GM19043 (cell line): ENCODE results near the gene GALNT11.

Source experiments
- ATAC-seq: cut with Tn5 transposase; IDR thresholded peaks from one replicate; pipeline ENCODE4 v1.9.1; 2021; ENCODE audit warnings: low read depth; ENCODE audit not compliant: unreplicated experiment

The GALNT11 gene

GRCh38 chr7:152107945-152108344, 82.5 kb downstream of the GALNT11 start:
- ATAC-seq: no peak

GRCh38 chr7:152108359-152108758, 82.9 kb downstream of the GALNT11 start:
- no peak for ATAC-seq

DNA sequence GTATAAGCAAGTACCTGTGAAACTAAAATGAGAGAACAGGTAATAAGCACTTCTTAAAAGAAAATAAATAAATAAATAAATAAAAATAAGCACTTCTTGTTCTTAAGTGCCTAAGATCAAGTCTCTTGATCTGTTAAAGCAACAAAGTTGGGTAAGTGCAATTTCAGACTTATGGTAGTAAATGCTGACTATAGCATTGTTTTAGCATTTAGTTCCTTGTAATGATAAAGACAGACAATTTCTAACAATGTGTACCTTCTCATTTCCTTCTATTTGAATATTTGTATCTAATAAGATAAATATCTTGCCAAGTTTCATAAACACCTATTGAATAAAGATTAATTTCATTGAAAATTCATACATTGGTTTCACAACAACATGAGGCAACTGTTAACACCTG, 87.4 kb downstream of the GALNT11 start:
- no peak for ATAC-seq

DNA sequence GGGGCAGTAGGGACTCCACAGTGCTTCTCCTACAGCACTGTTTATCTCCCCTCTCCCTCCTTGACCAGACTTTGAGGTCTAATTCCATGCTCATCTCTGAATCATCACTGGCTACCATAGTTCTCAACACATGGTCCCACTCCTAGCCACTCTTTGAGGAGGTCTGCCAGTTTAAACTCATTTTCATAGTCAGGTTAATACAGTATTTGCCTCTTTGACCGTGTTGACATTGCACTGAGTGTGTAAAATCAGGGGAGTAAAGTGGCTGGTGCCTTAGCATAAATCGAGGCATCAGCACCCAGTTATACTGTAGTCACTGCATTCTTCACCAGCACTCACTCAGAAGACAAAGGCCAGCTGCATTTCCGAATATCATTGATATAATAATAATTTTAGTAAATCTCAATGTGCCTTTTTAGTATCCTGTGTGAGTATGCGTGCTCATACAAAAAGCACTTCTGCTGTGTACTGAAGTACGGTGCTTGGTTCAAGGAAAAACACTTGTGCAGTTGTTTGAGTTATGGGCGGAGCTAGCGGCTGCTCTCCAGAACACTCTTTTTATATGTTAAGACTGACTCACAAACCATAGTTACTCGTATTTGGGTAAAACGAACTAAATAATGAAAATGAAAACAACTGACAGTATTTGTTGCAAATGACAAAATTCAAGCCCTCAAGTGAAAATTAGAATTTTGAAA, 89.7 kb downstream of the GALNT11 start:
- ATAC-seq: no peak

DNA sequence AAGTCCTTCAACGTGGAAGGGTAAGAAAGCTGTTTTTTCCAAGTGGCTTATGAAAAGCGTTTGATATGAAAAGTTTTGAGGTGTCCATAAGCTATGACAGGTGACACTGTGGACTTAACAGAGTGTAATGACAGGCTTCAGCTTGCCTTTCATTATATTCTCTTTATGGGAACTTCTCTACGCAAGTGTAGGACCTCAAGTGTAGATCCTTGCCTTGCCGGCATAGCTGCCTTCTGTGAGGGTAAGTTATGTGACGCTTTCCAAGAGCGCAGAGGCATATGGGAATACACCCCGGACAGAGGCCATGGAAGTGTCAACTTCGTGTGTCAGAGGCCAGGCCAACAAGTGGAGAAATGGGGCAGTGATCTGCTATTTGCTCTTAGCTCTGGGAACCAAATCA, 91.9 kb downstream of the GALNT11 start:
- ATAC-seq: no peak

GRCh38 chr7:152120210-152120609, 94.7 kb downstream of the GALNT11 start:
- no peak for ATAC-seq

- no peak for ATAC-seq
Observed at GRCh38 chr7:152120776-152121175, 95.3 kb downstream of the GALNT11 start.

GRCh38 chr7:152121432-152121831, 96.0 kb downstream of the GALNT11 start:
- ATAC-seq: no peak

DNA sequence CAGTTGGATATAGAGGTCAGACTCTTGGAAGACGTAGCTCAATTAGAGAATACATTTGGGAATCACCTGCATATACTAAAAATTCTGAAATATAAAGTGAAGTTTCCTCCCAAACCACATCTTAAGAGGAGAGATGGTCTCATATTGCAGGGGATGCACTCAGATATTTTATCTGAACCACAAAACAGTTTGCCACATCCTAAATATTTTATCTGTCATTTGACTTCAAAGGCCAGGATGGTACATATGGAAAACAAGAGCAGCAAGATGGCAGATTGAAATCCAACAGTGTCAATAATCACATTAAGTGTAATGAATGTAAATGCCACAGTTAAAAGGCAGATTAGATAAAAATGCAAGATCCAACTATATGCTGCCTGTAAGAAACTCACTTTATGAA, 97.1 kb downstream of the GALNT11 start:
- ATAC-seq: no peak

- no peak for ATAC-seq
Observed at GRCh38 chr7:152126741-152127140, 101.3 kb downstream of the GALNT11 start.

GRCh38 chr7:152127229-152127628, 101.8 kb downstream of the GALNT11 start:
- ATAC-seq: no peak

DNA sequence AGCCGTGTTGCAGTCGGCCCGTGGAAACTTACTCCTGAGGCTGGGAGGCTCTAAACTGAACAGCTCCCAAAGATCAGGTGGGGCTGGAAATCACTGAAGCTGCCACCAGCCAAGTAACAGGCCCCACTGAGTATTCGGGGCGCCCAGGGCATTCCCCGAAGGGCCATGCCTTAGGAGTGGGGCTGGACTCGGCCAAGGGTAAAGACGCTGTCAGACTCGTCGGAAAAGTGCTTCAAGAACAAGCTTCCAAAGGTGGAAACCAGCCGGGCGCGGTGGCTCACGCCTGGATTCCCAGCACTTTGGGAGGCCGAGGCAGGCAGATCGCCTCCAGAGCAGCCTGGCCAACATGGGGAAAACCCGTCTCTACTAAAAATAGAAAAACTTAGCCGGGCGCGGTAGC, 102.8 kb downstream of the GALNT11 start:
- no peak for ATAC-seq

DNA sequence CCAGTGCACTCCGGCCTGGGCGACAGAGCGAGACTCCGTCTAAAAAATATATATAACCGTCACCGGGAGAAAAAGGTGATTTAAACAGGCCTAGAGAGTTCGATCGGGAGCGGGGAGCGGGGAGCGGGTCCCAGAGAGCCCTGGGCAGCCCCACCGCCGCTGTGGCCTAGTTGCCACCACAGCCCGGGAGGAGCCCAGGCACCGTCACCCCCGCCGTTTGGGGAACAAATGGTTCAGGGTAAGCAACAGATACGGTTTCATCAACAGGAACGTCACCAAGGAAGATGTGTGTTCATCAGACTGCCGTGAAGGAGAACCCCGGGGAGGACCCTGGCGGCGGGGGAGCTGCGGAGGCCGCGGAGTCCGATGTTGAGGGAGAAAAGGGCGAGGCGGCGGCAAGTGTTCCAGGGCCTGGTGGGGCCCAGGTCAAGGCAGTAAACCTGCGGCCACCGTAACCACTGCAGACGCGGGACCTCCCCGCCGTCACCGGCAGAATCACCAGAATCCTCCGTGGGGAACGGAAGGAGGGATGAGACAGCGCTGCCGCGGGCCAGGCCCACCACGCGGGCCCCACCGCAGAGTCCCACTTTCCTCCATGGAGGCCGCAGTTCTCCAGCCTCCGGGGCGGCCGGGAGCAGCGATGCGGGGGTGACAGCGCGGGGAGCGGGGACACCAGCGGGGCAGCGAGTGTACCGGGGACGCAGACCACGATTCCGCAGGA, 103.4 kb downstream of the GALNT11 start:
- no peak for ATAC-seq

DNA sequence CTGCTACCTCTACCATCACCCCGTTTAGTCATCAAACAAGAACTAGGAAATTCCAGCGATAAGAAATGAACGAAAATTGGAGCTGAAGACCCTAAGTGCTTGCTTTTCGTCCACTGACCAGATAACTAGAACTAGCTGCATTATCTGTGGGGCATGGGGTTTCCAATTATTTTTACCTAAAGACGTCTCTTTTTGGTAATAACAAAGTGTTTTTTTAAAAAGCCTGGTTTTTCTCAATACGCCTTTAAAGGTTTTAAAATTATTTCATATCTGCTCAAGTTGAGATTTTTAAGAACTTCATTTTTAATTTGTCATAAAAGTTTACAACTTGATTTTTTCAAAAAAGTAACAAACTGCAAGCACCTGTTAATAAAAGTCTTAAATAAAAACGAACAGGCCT, 104.2 kb downstream of the GALNT11 start:
- no peak for ATAC-seq

GRCh38 chr7:152130658-152131590, 105.5 kb downstream of the GALNT11 start:
- ATAC-seq: no peak

GRCh38 chr7:152131981-152132494, 106.6 kb downstream of the GALNT11 start:
- no peak for ATAC-seq

DNA sequence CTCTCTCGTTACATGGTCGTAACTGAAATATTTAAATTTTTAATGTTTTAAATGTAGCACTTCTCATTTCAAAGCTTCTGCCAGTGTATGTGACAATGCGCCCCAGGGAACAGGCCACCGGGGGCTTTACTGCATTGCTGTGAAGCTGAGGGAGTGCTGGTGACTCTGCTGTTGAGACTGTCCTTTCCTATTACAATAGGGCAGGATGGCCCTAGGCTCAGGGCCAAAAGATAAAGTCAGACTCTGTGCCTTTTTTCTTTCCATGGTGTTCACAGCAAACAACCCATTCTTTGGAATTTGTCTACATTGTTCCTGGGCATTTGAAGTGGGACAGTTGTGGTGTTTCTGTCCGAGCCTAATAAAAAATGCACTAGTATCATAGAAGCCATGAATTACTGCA, 107.3 kb downstream of the GALNT11 start:
- no peak for ATAC-seq

DNA sequence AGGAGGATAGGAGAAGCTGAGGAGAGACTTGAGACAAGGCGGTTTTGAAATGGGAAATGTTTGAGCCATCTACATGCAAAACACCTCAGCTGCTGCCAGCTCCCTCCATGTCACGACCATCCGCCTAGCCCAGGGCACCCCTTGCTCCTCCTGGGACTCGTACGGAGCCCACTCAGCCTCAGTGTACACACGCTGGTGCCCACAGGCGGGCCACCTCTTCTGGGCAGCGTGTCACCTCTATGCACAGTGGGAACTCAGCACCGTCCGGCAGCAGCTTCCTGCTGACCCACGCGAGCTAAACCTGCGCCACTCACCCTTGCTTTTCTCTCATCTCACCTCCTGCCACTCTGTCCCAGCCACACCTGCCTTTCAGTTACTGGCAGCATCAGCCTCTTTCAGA, 108.3 kb downstream of the GALNT11 start:
- no peak for ATAC-seq

DNA sequence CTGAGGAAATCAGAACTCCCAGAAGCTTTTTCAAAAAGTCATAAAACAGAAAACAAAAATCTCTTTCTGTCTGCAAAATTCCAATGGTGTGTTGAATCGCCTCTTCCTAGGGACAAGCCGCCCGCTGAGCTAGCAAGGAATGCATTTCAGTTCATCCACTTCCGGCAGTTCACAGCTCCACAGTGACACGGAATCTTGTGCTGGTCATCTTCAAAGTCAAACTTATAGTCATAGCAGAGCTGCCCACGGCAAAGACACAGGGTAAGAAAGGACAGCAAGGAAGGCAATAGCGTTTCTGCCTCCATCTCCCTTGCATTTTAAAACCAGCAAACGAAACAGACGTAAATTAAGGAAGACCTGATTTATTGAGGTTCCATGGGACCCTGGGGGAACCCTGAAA, 111.2 kb downstream of the GALNT11 start:
- no peak for ATAC-seq

- ATAC-seq: no peak
Observed at GRCh38 chr7:152137476-152138025, 112.1 kb downstream of the GALNT11 start.

DNA sequence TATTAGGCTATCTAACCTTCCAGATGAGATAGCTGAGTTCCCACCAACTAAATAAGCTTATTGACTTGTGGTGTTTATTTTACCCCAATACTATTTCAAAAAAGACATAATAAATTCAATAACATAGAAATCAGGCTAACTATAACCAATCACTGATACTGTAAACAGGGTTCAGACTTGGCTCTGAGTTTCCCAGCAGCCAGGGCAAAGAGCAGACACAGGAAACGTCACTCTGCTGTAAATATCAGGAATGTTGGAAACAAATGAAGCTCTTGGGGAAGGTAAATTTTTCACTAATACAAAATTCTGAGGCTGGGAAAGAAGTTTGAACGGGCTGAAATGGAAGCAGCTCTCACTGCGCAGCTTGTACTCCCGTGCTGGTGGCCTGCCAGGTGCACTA, 114.6 kb downstream of the GALNT11 start:
- ATAC-seq: no peak
